ENCODE results near the gene IWS1.

- TF ChIP-seq CTCF (conservative IDR thresholded peaks at IDR 0.05; ENCODE audit: low read length) (no peak), EZH2phosphoT487 (IDR thresholded peaks at IDR 0.05; ENCODE audit: borderline replicate concordance, low read depth, low read length) (no peak)
These were observed 41.1 kb upstream of the IWS1 start for GRCh38 chr2:127567351-127567854.

All from OCI-LY7 (cell line).